GM18907 (cell line): Measurements from ENCODE around the gene CARTPT.

Experiments
- ATAC-seq: cut with Tn5 transposase; IDR thresholded peaks from one replicate; pipeline ENCODE4 v1.9.1; 2021; ENCODE audit warnings: mild to moderate bottlenecking, moderate library complexity; ENCODE audit not compliant: unreplicated experiment

The CARTPT gene

GRCh38 chr5:71719063-71719964 is at the start of gene CARTPT:
TSS of gene CARTPT (plus strand) at chr5:71719275. CDS start at chr5:71719294, 19 bp downstream.
- no peak for ATAC-seq

GRCh38 chr5:71677977-71678376 is 41.1 kb upstream of the CARTPT start:
- ATAC-seq = no peak

- ATAC-seq = no peak
Observed at GRCh38 chr5:71679714-71680113, 39.4 kb upstream of the CARTPT start.

GRCh38 chr5:71680510-71680909 is 38.6 kb upstream of the CARTPT start:
- ATAC-seq = no peak

DNA sequence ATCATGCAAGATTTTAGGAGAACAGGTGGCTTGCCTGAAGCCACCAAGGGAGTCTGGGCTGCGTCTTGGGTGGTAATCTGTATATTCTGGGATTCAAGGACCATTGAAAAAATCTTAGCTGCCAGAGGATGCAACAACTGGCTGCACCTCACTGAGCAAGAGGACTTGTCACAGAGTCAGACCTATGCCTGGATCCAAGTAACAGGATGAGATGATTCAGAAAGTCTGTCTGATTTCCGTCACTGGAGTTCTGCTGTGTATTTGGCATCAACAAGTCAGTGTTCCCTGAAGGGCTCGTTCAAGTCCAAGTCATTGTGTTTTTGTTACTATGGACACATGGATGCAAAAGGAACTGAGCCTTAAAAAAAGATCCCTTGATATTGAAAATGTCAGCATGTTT is 37.8 kb upstream of the CARTPT start:
- ATAC-seq = no peak

DNA sequence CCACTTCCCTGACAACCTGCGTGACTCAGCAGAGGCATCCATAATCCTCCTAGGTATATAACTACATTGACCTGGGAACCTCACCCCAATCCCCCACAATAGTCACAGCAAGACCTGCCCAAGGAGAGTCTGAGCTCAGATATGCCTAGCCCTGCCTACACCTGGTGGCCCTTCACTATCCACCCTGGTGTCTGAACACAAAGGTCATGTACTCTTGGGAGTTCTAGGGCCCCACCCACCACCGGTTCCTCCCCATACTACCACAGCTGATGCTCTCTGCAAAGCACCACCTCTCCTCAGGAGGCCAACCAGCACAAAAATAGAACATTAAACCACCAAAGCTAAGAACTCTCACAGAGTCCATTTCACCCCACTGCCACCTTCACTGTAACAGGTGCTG is 34.8 kb upstream of the CARTPT start:
- no peak for ATAC-seq

DNA sequence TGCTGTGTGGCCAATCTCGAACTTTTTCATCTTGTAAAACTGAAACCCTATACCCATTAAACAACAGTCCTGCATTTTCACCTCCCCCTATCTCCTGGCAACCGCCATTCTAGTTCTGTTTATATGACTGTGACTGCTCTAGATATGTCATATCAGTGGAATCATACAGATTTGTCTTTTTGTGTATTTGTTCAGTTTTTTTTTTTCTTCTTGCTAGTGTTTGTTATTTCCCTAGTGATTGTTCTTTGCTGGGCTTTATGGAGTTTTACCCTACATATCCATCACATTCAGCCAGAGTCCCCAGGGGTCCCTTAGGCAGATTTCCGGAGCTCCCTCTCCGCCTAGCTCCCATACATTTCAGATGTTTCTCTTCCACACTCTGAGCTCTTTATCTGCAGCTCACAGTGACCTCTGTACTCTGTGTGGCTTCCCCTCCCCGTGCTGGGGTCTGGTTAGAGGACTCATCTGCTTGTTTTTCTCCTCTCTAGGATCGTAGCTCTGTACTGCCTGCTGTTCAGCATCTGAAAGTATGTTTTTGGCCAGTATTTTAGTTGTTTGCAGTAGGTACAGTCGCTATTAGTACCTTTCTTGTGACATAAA is 25.1 kb upstream of the CARTPT start:
- no peak for ATAC-seq

- ATAC-seq = no peak
Observed at GRCh38 chr5:71695071-71695470, 24.0 kb upstream of the CARTPT start.

- ATAC-seq = no peak
Observed at GRCh38 chr5:71695595-71695994, 23.5 kb upstream of the CARTPT start.

GRCh38 chr5:71697967-71698366 is 21.1 kb upstream of the CARTPT start:
- no peak for ATAC-seq

DNA sequence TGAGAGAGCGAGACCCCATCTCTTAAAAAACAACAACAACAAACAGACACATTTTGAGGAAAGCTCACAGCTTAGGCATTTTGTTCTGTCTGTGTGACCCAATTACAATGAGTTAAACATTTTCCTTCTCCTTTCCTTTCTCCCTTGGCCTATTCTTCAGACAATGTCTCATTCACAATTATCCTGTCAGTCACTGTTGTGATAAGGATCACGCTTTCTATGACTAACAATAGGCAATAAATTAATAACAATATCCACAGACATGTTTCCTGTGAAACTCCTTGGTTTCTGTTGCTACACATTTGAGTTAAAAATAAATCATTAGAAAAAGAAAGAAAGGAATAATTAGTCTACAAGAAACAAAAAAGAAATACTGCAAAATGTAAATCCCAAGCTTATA is 19.8 kb upstream of the CARTPT start:
- no peak for ATAC-seq

DNA sequence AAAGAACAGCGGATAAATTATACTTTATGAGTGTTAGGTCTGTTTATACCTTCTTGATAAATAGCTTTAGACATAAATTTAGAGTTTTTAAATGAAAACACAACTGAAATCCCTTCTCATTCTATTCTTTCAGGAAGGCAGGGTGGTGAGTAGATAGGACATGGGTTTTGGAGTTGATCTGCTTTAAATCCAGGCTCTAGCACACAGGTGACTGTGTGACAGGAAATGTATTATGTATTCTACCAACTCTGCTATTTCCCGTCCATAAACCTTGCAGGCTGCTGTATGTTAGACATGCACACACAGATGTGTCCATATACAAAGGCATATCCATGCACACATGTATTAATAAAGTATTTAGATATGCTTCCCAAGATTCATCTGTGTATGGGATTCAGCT is 19.3 kb upstream of the CARTPT start:
- ATAC-seq = no peak

GRCh38 chr5:71700803-71701202 is 18.3 kb upstream of the CARTPT start:
- ATAC-seq = no peak

DNA sequence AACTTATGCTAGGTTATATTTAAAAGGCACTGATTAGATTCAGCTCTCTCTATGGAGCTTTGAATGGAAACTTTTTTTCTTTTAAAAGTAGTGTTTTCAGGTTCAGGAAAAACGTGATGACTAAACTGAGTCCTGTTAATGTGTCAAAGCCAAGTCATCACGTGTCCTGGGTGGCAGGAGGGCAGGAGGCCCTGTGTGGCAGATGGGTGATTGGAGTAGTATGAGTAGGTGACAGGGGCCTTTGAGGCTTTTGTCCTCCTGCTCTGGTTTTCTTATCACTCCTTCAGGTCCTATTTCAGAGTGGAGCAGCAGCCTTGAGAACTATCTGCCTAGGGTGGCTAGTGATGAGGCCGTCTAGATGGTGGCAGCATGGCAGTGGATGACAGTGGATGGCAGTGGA is 17.7 kb upstream of the CARTPT start:
- no peak for ATAC-seq

- no peak for ATAC-seq
Observed at GRCh38 chr5:71703941-71704340, 15.1 kb upstream of the CARTPT start.

DNA sequence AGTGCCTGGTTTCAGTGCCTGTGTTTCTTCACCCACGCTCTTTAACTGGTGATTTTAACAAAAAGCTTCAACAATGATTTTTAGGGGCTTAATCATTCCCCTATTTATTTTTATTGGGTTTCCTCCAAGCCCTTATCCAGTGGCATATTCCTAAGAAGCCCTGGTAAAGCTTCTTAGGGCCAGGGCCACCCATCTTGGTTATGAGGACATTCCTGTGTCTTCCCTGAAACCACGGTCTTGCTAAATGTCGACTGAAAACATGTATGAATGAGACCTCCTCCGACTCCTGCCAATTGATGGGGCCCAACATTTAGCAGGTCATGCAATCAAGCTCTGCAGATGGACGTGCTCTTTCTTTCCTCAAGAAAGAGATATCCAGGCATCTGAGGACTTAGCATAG is 13.7 kb upstream of the CARTPT start:
- ATAC-seq = no peak

GRCh38 chr5:71706906-71707305 is 12.2 kb upstream of the CARTPT start:
- no peak for ATAC-seq

DNA sequence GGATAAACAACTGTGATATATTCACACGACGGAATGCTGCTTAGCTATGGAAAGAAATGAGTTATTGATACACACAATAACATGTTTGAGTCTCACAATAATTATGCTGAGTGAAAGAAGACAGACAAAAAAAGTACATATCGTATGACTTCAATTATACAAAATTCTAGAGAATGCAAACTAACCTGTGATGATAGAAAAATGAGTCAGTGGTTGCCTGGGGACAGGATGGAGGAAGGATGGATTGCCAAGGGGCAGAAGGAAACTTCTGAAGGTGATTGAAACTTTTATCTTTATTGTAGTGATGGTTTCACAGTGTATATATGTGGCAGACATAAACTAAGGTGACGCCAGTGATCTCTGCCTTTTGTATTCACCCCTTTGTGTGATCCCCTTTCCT is 7.5 kb upstream of the CARTPT start:
- no peak for ATAC-seq

DNA sequence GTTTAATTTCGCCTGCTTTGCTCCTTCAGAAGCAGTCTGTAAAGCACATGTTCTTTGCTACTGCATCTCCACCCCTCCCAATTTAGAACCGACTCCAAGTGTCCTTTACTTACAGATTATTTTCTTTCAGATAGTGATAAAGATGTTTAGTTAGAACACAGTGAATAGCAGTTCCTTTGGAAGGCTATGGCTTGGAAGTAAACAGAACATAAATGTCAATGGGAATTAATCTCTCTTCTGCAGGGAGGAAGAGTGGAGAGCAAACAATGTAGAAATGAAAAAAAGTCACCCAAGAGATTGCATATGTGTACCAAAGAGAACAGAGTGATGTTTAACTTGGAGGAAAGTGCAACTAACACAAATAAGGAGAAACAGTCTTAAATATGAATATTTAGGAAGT is 4.2 kb upstream of the CARTPT start:
- ATAC-seq = no peak

DNA sequence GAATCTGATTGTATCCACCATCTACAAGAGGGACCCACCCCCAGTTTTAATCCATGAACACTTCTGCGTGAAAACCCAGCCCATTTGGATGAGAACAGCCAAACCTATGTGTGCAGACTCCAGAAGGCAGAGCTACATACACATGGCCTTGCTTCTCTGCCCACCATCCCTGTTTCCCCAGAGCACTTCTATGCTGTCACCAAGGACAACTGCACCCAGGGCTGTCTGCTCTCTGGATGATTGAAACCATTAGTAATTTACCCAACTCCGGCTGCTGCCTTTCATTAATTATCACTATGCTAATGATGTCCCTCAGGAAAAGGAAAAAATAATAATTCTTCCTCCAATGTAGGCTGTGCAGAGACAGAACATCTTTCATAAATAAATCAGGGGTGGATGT is 8.9 kb downstream of the CARTPT start:
- ATAC-seq = no peak

GRCh38 chr5:71731015-71731414 is 11.9 kb downstream of the CARTPT start:
- no peak for ATAC-seq

DNA sequence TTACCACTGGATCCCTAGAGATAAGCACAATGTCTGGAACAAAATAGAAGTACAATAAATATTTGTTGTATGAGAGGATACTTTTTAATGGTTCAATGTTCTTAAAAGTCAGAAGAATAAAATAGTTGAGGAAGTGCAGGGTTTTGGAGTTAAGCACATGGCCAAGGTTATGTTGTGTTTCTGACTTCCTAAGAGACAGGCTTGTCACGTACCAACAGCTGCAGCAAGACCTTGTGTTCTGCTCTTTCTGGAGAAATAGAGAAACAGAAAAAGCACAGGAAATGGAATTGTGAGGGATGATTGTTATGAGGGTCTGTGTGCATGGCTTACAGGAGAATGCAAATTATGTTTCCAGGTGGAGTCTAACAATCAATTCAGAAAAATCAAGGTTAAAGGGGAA is 12.9 kb downstream of the CARTPT start:
- ATAC-seq = no peak

DNA sequence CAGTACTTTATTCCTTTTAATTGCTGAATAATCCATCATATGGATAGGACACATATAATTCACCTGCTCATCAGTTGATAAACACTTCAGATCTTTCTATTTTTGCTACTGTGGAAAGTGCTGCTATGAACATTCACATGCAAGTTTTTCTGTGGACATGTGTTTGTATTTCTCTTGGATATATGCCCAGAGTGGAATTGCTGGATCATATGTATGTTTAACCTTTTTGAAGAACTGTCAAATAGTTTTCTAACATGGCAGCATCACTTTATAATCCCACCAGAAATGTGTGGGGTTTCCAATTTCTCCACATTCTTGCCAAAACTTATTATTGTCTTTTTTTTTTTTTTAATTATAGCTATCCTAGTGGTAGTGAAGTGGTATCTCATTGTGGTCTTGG is 15.1 kb downstream of the CARTPT start:
- no peak for ATAC-seq
